ENCODE data around the gene MYH10. TPM values are rescaled to one million over a fixed set of nuclear protein-coding genes. Genes with fewer than 3 reads are reported as not detected.
A peak's percentile ranks its signal among the peaks of the same experiment; 100 is the strongest.

Gene MYH10
- total RNA-seq, 1 experiment from 2014 or later = 147 TPM

- in situ Hi-C loops (cut with HindIII; ENCODE audit: low sequenced_read_pairs) = no loop called here
- no peak for DNase-seq (ENCODE audit: low spot score)
These were observed 18.8 kb downstream of the MYH10 start for GRCh38 chr17:8611619-8612298.

DNA sequence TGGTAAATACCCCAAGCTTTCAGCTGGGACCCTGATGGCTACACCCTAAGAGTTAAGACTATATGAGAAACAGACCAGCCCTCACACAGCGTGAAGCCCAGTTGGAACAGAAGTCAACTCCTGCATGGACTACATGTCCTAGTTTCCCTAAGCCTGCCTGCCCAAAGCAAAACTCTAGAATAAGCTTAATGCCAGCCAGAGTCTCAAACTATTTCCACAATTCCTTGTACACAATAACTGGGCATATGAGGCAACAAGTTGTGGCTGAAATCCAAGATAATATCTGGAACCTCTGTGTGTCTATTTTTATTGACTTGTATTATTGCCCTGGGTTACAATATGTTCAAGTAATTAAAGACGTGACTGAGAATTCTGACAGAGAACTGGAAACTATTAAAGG lies 19.4 kb downstream of the MYH10 start:
- in situ Hi-C loops (cut with HindIII; ENCODE audit: low sequenced_read_pairs) = no loop called here
- no peak for DNase-seq (ENCODE audit: low spot score)

GRCh38 chr17:8610558-8610957 lies 20.0 kb downstream of the MYH10 start:
- in situ Hi-C loops (cut with HindIII; ENCODE audit: low sequenced_read_pairs) = no loop called here
- DNase-seq (ENCODE audit: low spot score) = no peak

GRCh38 chr17:8609910-8610309 lies 20.6 kb downstream of the MYH10 start:
- in situ Hi-C loops (cut with HindIII; ENCODE audit: low sequenced_read_pairs) = no loop called here
- DNase-seq (ENCODE audit: low spot score) = no peak

- no peak for DNase-seq (ENCODE audit: low spot score)
- in situ Hi-C loops (cut with HindIII; ENCODE audit: low sequenced_read_pairs) = no loop called here
These were observed 22.5 kb downstream of the MYH10 start for GRCh38 chr17:8608001-8608400.

- in situ Hi-C loops (cut with HindIII; ENCODE audit: low sequenced_read_pairs) = no loop called here
- peak; percentile 48 for DNase-seq (ENCODE audit: low spot score)
These were observed 24.1 kb downstream of the MYH10 start for GRCh38 chr17:8606401-8606800.

DNA sequence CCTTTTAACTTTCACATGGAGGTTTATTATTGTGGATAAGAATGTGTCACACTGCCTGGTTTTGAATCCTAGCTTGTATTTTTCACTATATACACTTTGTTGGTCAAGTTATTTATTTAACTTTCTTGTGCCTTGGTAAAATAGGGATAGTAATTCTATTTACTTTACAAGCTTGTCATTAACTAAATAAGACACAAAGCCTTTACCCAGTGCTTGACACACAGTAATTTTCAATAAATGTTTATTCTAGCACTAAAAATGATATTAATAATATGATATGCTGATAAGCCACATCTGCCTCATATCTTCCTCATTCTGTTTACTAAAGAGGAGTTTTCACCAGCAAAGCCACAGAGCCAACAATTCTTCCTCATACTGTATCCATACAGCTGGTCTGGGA lies 27.8 kb downstream of the MYH10 start:
- no peak for DNase-seq (ENCODE audit: low spot score)
- in situ Hi-C loops (cut with HindIII; ENCODE audit: low sequenced_read_pairs) = no loop called here

GRCh38 chr17:8599351-8600011 lies 31.0 kb downstream of the MYH10 start:
- in situ Hi-C loops (cut with HindIII; ENCODE audit: low sequenced_read_pairs) = no loop called here
- no peak for DNase-seq (ENCODE audit: low spot score)

- in situ Hi-C loops (cut with HindIII; ENCODE audit: low sequenced_read_pairs) = no loop called here
These were observed 31.6 kb downstream of the MYH10 start for GRCh38 chr17:8598913-8599312.

GRCh38 chr17:8593830-8594229 lies 36.7 kb downstream of the MYH10 start:
- no peak for DNase-seq (ENCODE audit: low spot score)
- in situ Hi-C loops (cut with HindIII; ENCODE audit: low sequenced_read_pairs) = no loop called here

More at GRCh38 chr17:8598913-8599312, 31.6 kb downstream of the MYH10 start:
- no peak for DNase-seq (ENCODE audit: low spot score)

GRCh38 chr17:8593276-8593675 lies 37.2 kb downstream of the MYH10 start:
- no peak for DNase-seq (ENCODE audit: low spot score)
- in situ Hi-C loops (cut with HindIII; ENCODE audit: low sequenced_read_pairs) = no loop called here

DNA sequence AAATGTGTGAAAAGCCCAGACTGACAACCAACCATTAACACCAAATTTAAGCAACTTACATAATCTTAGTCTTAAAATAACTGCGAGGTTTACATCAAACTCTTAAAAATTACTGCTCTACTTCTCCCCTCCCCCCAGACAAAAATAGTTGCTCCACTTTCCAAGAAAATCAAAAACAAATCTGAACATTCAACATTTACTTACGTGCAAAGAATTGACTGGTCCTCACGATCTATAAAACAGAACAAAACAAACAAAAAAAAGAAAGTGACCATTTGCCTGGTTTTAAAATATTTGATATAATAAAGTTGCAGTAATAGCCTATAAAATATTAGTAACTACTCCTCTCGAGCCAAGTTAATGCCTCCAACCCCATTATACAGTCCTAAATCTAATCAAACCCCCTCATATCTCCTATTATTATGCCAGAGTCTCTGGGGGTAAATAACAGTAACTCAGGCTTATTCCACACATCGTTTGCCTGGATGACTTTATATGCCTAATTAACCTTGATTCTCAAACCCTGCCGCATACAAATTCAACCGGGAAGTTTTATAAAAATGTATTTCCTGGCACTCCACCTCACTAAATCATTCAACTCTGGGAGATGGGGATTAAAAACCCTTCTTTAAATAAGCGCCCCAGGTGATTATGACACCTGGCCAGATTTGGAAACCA lies 41.5 kb downstream of the MYH10 start:
- DNase-seq (ENCODE audit: low spot score) = no peak
- in situ Hi-C loops (cut with HindIII; ENCODE audit: low sequenced_read_pairs) = no loop called here

- DNase-seq (ENCODE audit: low spot score) = no peak
- in situ Hi-C loops (cut with HindIII; ENCODE audit: low sequenced_read_pairs) = no loop called here
These were observed 43.8 kb downstream of the MYH10 start for GRCh38 chr17:8586766-8587165.

DNA sequence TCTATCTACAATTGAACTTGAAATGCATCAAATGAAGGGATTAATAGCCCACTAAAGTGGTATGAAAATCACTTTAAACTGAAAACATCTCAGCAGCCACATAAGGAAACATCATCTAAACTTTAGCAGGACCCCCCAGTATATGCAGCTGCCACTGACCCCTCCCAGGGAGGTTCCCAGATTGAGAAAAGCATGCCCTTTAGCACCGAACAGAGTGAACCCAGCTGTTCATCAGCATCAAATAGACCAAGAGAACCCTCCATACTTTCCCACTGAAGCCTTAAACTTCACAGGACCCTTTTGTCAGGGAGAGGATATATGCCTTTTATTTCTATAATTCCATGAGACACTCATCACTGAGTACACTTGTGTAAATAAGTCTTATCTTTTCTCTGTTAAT lies 44.6 kb downstream of the MYH10 start:
- no peak for DNase-seq (ENCODE audit: low spot score)
- in situ Hi-C loops (cut with HindIII; ENCODE audit: low sequenced_read_pairs) = no loop called here

- no peak for DNase-seq (ENCODE audit: low spot score)
- in situ Hi-C loops (cut with HindIII; ENCODE audit: low sequenced_read_pairs) = no loop called here
These were observed 46.6 kb downstream of the MYH10 start for GRCh38 chr17:8583954-8584353.

DNA sequence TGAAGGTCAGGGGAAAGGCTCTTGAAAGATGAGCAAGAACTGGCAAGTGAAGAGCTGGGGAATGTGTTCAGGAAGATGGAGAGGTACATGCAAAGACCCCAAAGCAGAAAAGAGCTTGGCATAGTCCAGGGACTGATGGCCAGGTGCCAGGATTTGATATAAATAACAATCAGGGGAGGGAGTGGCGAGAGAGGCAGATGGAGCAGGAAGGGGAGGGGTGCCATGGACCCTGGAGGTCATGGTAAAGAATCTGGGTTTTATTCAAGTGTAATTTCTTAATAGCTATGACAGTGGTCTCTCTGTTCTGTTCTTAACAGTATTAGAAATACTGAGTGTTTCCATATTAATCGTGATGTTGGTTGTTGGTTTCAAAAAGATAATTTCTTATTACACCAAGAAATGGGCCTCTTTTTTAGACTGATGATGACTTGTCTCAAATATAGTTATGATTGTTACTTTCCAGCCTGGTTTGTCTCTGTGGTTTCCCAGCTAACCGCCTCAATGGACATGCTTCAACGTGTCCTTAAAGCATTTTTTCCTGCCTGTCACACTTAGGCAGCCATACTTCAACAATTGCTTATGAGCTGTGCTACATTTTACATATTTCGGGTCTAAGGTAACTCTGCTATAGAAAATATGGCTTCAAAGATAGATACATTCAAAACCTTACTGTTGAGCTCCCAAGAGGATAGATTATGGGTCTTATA lies 49.4 kb downstream of the MYH10 start:
- DNase-seq (ENCODE audit: low spot score) = no peak
- in situ Hi-C loops (cut with HindIII; ENCODE audit: low sequenced_read_pairs) = no loop called here

- in situ Hi-C loops (cut with HindIII; ENCODE audit: low sequenced_read_pairs) = no loop called here
- no peak for DNase-seq (ENCODE audit: low spot score)
These were observed 52.7 kb downstream of the MYH10 start for GRCh38 chr17:8577868-8578267.

DNA sequence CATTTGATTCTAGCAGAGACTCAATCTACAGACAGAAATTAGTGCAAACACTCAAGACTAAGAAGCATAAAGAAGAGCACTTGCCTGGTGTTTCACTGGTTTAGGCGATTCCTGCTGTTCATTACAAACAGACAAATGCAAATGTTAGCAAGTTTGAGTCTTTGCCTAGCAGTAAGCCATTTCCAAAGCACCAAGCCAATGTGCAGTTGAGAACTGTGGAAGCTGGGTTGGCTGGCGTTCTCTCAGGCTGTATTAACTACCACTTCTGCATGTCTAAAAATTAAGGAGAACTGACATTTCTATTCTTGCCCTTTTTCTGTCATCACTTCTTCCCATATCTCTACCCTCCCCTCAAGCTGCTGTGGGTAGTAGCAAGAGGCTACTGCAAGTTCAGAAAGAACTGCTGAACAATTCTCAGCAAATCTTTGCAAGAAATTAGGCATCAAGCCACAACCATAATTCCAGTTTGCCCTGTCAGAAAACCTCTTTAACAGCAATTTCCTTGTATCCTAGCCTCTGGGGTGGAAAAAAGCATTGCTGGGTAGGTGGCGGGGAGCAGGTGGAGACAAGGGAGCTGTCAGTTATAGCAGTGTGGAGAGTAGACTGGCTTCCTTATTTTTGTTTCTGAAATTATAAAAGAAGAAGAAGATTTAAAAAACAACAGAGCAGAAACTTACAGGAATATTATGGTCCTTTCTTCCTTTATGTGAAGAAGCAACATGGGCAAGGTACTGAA lies 53.8 kb downstream of the MYH10 start:
- in situ Hi-C loops (cut with HindIII; ENCODE audit: low sequenced_read_pairs) = no loop called here
- DNase-seq (ENCODE audit: low spot score) = no peak

GRCh38 chr17:8574687-8575086 lies 55.8 kb downstream of the MYH10 start:
- in situ Hi-C loops (cut with HindIII; ENCODE audit: low sequenced_read_pairs) = no loop called here
- no peak for DNase-seq (ENCODE audit: low spot score)
